K562 (cell line): ENCODE measurements around the gene PDZD8. TPM values are rescaled to one million over a fixed set of nuclear protein-coding genes. Genes with fewer than 3 reads are reported as not detected.
A peak's percentile ranks its signal among the peaks of the same experiment; 100 is the strongest.

Experiments used
- ATAC-seq: fragments of 200-7000 bp; cut with Tn5 transposase; 3 replicates; pipeline ENCODE4 v1.9.1; 2020; ENCODE audit warnings: moderate library complexity
- BruUV-seq: library from RNA; stranded (reverse); fragments of 400-500 nt; replicated peaks from 2 replicates; lab custom pipeline; 2021; lab: Mats Ljungman, UMichigan
- CTCF ChIA-PET: fragments of 300-600 bp; formaldehyde crosslinking; extraction: SDS; loops from one replicate; lab custom pipeline; 2021; ENCODE audit warnings: low intra/inter-chr PET ratio; lab: Yijun Ruan, JAX
- POLR2A ChIA-PET: fragments of 300-600, 350-650 bp; sonication (Branson Sonifier 250); formaldehyde crosslinking; extraction: SDS; loops from one replicate; lab custom pipeline; 2021; ENCODE audit warnings: antibody characterized with exemption, inconsistent platforms; lab: Yijun Ruan, JAX
- DNase-seq, 4 experiments: peaks; one replicate each; pipeline versions ENCODE4 v3.0.0 to v3.0.0-alpha.2; 2011 to 2018; ENCODE audit warnings: low spot score in 3 of 4, mixed read lengths in 3 of 4; ENCODE audit errors: extremely low read depth in 1 of 4
- FAIRE-seq: peaks from 2 replicates; lab custom pipeline; 2011; peaks lifted over from hg19 to GRCh38; lab: Jason Lieb, UNC
- H2AFZ ChIP-seq: 2 replicates; pipeline ENCODE4 v1.6.0; 2011; ENCODE audit warnings: low read depth, low read length, control low read depth, inconsistent platforms
- H3K27ac ChIP-seq: fragments of 200-600 bp; 3 replicates; pipeline ENCODE4 v1.8.0; 2011; ENCODE audit warnings: low read depth, mild to moderate bottlenecking, control low read depth, inconsistent platforms, low read length, moderate library complexity, mixed read lengths; ENCODE audit errors: extremely low read depth
- H3K27me3 ChIP-seq, 2 experiments: fragments of 300-600 bp in 1 of 2; 2 replicates in 1 of 2; 3 replicates in 1 of 2; pipeline versions ENCODE4 v1.6.0 to v1.8.0; 2011; ENCODE audit warnings: inconsistent platforms in 2 of 2, low read length in 2 of 2, mild to moderate bottlenecking in 1 of 2, mixed read lengths in 1 of 2, moderate library complexity in 1 of 2; ENCODE audit not compliant: control insufficient read depth in 2 of 2, insufficient read depth in 2 of 2
- H3K36me3 ChIP-seq: fragments of 300-600 bp; 3 replicates; pipeline ENCODE4 v1.8.0; 2011; ENCODE audit warnings: mild to moderate bottlenecking, low read length, inconsistent platforms; ENCODE audit not compliant: control insufficient read depth, insufficient read depth
- H3K4me1 ChIP-seq, 2 experiments: fragments of 200-600 bp in 1 of 2; replicated peaks in 1 of 2; 2 replicates in 1 of 2; 3 replicates in 1 of 2; pipeline versions ENCODE4 v1.5.1 to v1.8.0; 2011; ENCODE audit warnings: inconsistent platforms in 2 of 2, low read length in 2 of 2, mild to moderate bottlenecking in 1 of 2, mixed read lengths in 1 of 2, moderate library complexity in 1 of 2; ENCODE audit not compliant: control insufficient read depth in 2 of 2, insufficient read depth in 2 of 2
- H3K4me2 ChIP-seq: 2 replicates; pipeline ENCODE4 v1.6.1; 2011; ENCODE audit warnings: low read length, control low read depth, inconsistent platforms, mixed read lengths; ENCODE audit not compliant: insufficient read depth
- H3K4me3 ChIP-seq: fragments of 200-600 bp; sonication (generic), shearing (Covaris generic); 2 replicates; pipeline ENCODE4 v1.5.1; 2016; ENCODE audit warnings: control low read depth, inconsistent platforms
- H3K79me2 ChIP-seq: fragments of 200-600 bp; 3 replicates; pipeline ENCODE4 v1.8.0; 2011; ENCODE audit warnings: low read length, inconsistent platforms; ENCODE audit not compliant: control insufficient read depth, insufficient read depth
- H3K9ac ChIP-seq, 2 experiments: 2 replicates each; pipeline versions ENCODE4 v1.6.0 to v1.6.1; 2011; ENCODE audit warnings: low read depth in 2 of 2, low read length in 2 of 2, control low read depth in 1 of 2, inconsistent platforms in 1 of 2, mild to moderate bottlenecking in 1 of 2, mixed read lengths in 1 of 2; ENCODE audit not compliant: insufficient read depth in 1 of 2
- H3K9me1 ChIP-seq: one replicate; pipeline ENCODE4 v1.6.0; 2011; ENCODE audit warnings: inconsistent platforms, mild to moderate bottlenecking, low read length, moderate library complexity; ENCODE audit not compliant: control insufficient read depth, insufficient read depth
- H3K9me3 ChIP-seq: replicated peaks from 2 replicates; pipeline ENCODE4 v1.5.1; 2011; ENCODE audit warnings: low read depth, low read length, inconsistent platforms; ENCODE audit not compliant: control insufficient read depth, insufficient read depth
- H4K20me1 ChIP-seq: replicated peaks from 2 replicates; pipeline ENCODE4 v1.6.1; 2011; ENCODE audit warnings: low read length, inconsistent platforms, mixed read lengths; ENCODE audit not compliant: control insufficient read depth, insufficient read depth
- MEIS2 ChIP-seq: fragments of 450-650 bp; IDR thresholded peaks from 2 replicates; pipeline ENCODE4 v1.6.1; 2014; ENCODE audit warnings: mild to moderate bottlenecking; ENCODE audit not compliant: partially characterized antibody
- NFIC ChIP-seq: fragments of 450-650 bp; IDR thresholded peaks from 2 replicates; pipeline ENCODE4 v1.6.1; 2017; ENCODE audit warnings: mild to moderate bottlenecking, inconsistent platforms
- PBX2 ChIP-seq, 2 experiments: IDR thresholded peaks in 1 of 2; conservative IDR thresholded peaks in 1 of 2; 2 replicates each; pipeline ENCODE4 v1.6.1; 2016; ENCODE audit warnings: low read depth in 2 of 2, mild to moderate bottlenecking in 1 of 2, missing compliant biosample characterization in 1 of 2, missing genetic modification characterization in 1 of 2, moderate library complexity in 1 of 2
- RREB1 ChIP-seq: fragments of 250-450 bp; sonication (Bioruptor Pico); IDR thresholded peaks from 2 replicates; pipeline ENCODE4 v1.4.0; 2020
- WGBS: fragments of 100-300 bp; shearing (Covaris generic); methylation state at CpG from one replicate; pipeline ENCODE4 v1.1.6; 2016; ENCODE audit warnings: low coverage, mixed read lengths; ENCODE audit not compliant: insufficient coverage; ENCODE audit errors: missing lambda C conversion rate; 5-methylcytosine and 5-hydroxymethylcytosine counted together
- in situ Hi-C: fragments of 300-500 bp; cut with MboI; formaldehyde crosslinking; loops from 4 replicates; pipeline ENCODE4 v1.15.0; 2018; ENCODE audit warnings: inconsistent platforms, mixed read lengths
- intact Hi-C: fragments of 100-400 bp; cut with micrococcal nuclease; formaldehyde crosslinking; loops from 2 replicates; pipeline ENCODE4 v1.14.2; 2022
- polyA plus RNA-seq, 8 experiments: library from polyadenylated mRNA; depleted of rRNA in 4 of 8; stranded (reverse) in 5 of 8; unstranded in 3 of 8; fragments of >200 nt; fragmentation: Nextera tagmentation in 2 of 8; fragmentation: Illumina TruSeq in 1 of 8; extraction: Ambion mirVana in 2 of 8; extraction: Trizol in 1 of 8; gene quantifications; 2 replicates each; pipeline versions ENCODE4 v1.2.1 to v1.2.3, GENCODE V29; 2011 to 2014; ENCODE audit warnings: inconsistent platforms in 1 of 8, missing spikeins in 1 of 8
- total RNA-seq, 7 experiments: library from RNA; depleted of rRNA in 6 of 7; stranded (reverse); fragments of >200 nt in 6 of 7; fragmentation: Illumina TruSeq in 2 of 7; extraction: Trizol in 2 of 7; gene quantifications; 2 replicates each; pipeline versions ENCODE4 v1.2.1 to v1.2.3, GENCODE V29; 2011 to 2021; ENCODE audit warnings: low replicate concordance in 1 of 7

PDZD8 gene
- total and polyA plus RNA-seq, 9 of the 15 experiments (the other 6 are each of a cell fraction or from before 2014, with no cell fraction given): 5.5 to 53.4 (median 36.8) TPM

- H3K36me3 ChIP-seq: no peaks in the 10 kb centered on the region
- H3K27me3 ChIP-seq: no peaks in the 10 kb centered on the region
- H3K79me2 ChIP-seq: 0 out of 3 replicates have a peak, but pooled peaks cover 5% of the 10 kb centered on the region
- no peaks in the 10 kb centered on the region for H3K9me1 ChIP-seq
- no peak overlapping the region for H3K4me3 ChIP-seq
- H3K27ac ChIP-seq: no peak overlapping the region
- intact Hi-C loops: no loop called here
- ATAC-seq (no peak), FAIRE-seq (no peak), DNase-seq (peak in 1 of 4 experiments; percentile 38)
- in situ Hi-C loops: no loop called here
- no peak overlapping the region; a peak in 1 of 4 replicates for H3K9ac ChIP-seq
- no TSS peak for BruUV-seq
- 0% methylated on average over 1 of the region's 1 CpG for WGBS
- TF ChIP-seq NFIC (peak; percentile 79), RREB1 (CRISPR knock-in tag) (no peak), PBX2 (CRISPR knock-in tag; IDR thresholded peaks at IDR 0.05; ENCODE audit: low read depth) (no peak), PBX2 (tag; conservative IDR thresholded peaks at IDR 0.05; ENCODE audit: low read depth) (peak; percentile 63), MEIS2 (peak; percentile 75)
- H3K9me3 ChIP-seq: no peaks in the 10 kb centered on the region
- no peaks in the 10 kb centered on the region for H4K20me1 ChIP-seq
- peak overlapping the region; percentile 51 for H2AFZ ChIP-seq
- peak overlapping the region; percentile 9; the same call in 1 of the 2 replicates for H3K4me2 ChIP-seq
- peaks cover 24 to 53% of the 10 kb centered on the region in 2 experiments; a peak in 4 of 5 replicates for H3K4me1 ChIP-seq
- POLR2A ChIA-PET: interaction anchor here (0.9 kb wide), 1 partner anchor 72 kb away, joined by 3 read pairs; no protein-coding TSS in a partner anchor
- CTCF ChIA-PET: no interaction called here
Observed at GRCh38 chr10:117413928-117414618, 38.8 kb upstream of the PDZD8 start.
